OCI-LY1 (cell line): Measurements from ENCODE around the gene OLFML3.
"Not testable (repeated sequence)": the region's sequence is repeated elsewhere in the genome, so short reads cannot be mapped to it uniquely, and the experiment has no call there.

Experiments used
- H2AFZ ChIP-seq: fragments of 200-600 bp; sonication (generic), shearing (Covaris generic); 2 replicates; pipeline ENCODE4 v1.6.0; 2014; ENCODE audit warnings: antibody characterized with exemption, mild to moderate bottlenecking, low read length
- H3F3A ChIP-seq: fragments of 200-600 bp; sonication (generic), shearing (Covaris generic); 2 replicates; pipeline ENCODE4 v1.6.0; 2014; ENCODE audit warnings: mild to moderate bottlenecking, antibody characterized with exemption, low read length, moderate library complexity; ENCODE audit not compliant: insufficient read depth
- H3K27ac ChIP-seq: fragments of 200-600 bp; sonication (generic); 2 replicates; pipeline ENCODE4 v1.5.1; 2014; ENCODE audit warnings: low read length, mixed run types, mild to moderate bottlenecking, low read depth; ENCODE audit not compliant: poor library complexity, severe bottlenecking
- H3K27me3 ChIP-seq: fragments of 200-600 bp; sonication (generic); 2 replicates; pipeline ENCODE4 v1.6.0; 2014; ENCODE audit warnings: antibody characterized with exemption, mild to moderate bottlenecking, low read length, moderate library complexity; ENCODE audit not compliant: insufficient read depth
- H3K36me3 ChIP-seq: fragments of 200-600 bp; sonication (generic); 2 replicates; pipeline ENCODE4 v1.6.1; 2014; ENCODE audit warnings: mild to moderate bottlenecking, antibody characterized with exemption, low read length, moderate library complexity, mixed read lengths; ENCODE audit not compliant: insufficient read depth
- H3K4me1 ChIP-seq: fragments of 200-600 bp; sonication (generic); 2 replicates; pipeline ENCODE4 v1.5.1; 2014; ENCODE audit warnings: mild to moderate bottlenecking, low read length, moderate library complexity; ENCODE audit not compliant: insufficient read depth, severe bottlenecking
- H3K4me2 ChIP-seq: fragments of 200-600 bp; sonication (generic), shearing (Covaris generic); 2 replicates; pipeline ENCODE4 v1.6.1; 2014; ENCODE audit warnings: low read length
- H3K4me3 ChIP-seq: fragments of 200-600 bp; sonication (generic); 2 replicates; pipeline ENCODE4 v1.5.1; 2014; ENCODE audit warnings: low read length, low read depth, mild to moderate bottlenecking, mixed read lengths; ENCODE audit not compliant: poor library complexity, severe bottlenecking
- H3K79me2 ChIP-seq: fragments of 200-600 bp; shearing (Covaris generic); 2 replicates; pipeline ENCODE4 v1.6.1; 2016; ENCODE audit warnings: mixed run types, low read length, mixed read lengths; ENCODE audit not compliant: insufficient read depth
- H3K9ac ChIP-seq: fragments of 200-600 bp; sonication (generic), shearing (Covaris generic); 2 replicates; pipeline ENCODE4 v1.6.1; 2014; ENCODE audit warnings: mild to moderate bottlenecking, low read length, mixed read lengths
- H3K9me2 ChIP-seq: fragments of 200-600 bp; sonication (generic), shearing (Covaris generic); 2 replicates; pipeline ENCODE4 v1.6.1; 2014; ENCODE audit warnings: low read depth, mild to moderate bottlenecking, low read length, mixed read lengths
- H3K9me3 ChIP-seq: fragments of 200-600 bp; shearing (Covaris generic); 2 replicates; pipeline ENCODE4 v1.6.1; 2014; ENCODE audit warnings: low read length, mixed read lengths
- H4K20me1 ChIP-seq: fragments of 200-600 bp; sonication (generic), shearing (Covaris generic); 2 replicates; pipeline ENCODE4 v1.6.0; 2016; ENCODE audit warnings: mild to moderate bottlenecking, low read length; ENCODE audit not compliant: insufficient read depth
- CTCF ChIP-seq: fragments of 200-600 bp; sonication (generic), shearing (Covaris generic); IDR thresholded peaks from 2 replicates; pipeline ENCODE4 v1.5.1; 2017; ENCODE audit warnings: mild to moderate bottlenecking, antibody characterized with exemption, low read length, moderate library complexity, mixed read lengths
- EZH2 ChIP-seq: fragments of 200-600 bp; sonication (generic), shearing (Covaris generic); IDR thresholded peaks from 2 replicates; pipeline ENCODE4 v1.8.0; 2017; ENCODE audit warnings: borderline replicate concordance, mixed run types, mild to moderate bottlenecking, antibody characterized with exemption, low read length, moderate library complexity, mixed read lengths

The OLFML3 gene

DNA sequence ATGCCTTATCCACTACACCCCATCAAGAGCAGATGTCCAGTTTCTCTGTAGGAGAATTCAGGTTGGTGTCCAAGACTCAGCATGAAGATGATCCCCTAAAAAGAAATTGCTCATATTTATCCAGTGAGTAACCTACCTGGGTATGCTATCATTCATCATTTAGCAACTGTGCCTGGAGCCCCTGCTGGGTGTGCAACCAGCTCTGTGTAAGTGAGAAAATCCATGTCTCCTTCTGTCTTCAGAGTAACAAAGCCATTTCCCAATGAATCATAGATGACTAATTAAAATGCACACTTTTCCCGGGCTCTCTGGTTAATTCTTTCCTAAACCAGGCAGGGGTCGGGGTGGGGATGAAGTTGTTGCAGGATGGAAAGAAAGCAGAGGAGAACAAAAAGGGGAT lies 35.8 kb downstream of the OLFML3 start:
- H3K4me2 ChIP-seq: no peak overlapping the region
- TF ChIP-seq EZH2: no peak
- TF ChIP-seq CTCF: no peak
- no peak overlapping the region for H2AFZ ChIP-seq

GRCh38 chr1:114019724-114020123 lies 40.5 kb downstream of the OLFML3 start:
- H3K4me1 ChIP-seq, H3K27ac ChIP-seq, H4K20me1 ChIP-seq, H3K27me3 ChIP-seq, H3F3A ChIP-seq, H2AFZ ChIP-seq, H3K36me3 ChIP-seq, H3K9ac ChIP-seq, H3K4me2 ChIP-seq, H3K4me3 ChIP-seq, H3K9me2 ChIP-seq, H3K79me2 ChIP-seq, H3K9me3 ChIP-seq: not testable (repeated sequence)

More for the DNA sequence above, 35.8 kb downstream of the OLFML3 start:
- H3K4me3 ChIP-seq: no peak overlapping the region
- peaks cover 4% of the 10 kb centered on the region; the same call in 1 of the 2 replicates for H3K27me3 ChIP-seq
- H3F3A ChIP-seq: no peaks in the 10 kb centered on the region
- H3K36me3 ChIP-seq: no peaks in the 10 kb centered on the region
- no peaks in the 10 kb centered on the region for H3K9me3 ChIP-seq
- H3K4me1 ChIP-seq: no peaks in the 10 kb centered on the region
- H4K20me1 ChIP-seq: no peaks in the 10 kb centered on the region
- no peaks in the 10 kb centered on the region for H3K9me2 ChIP-seq
- no peak overlapping the region for H3K27ac ChIP-seq
- H3K79me2 ChIP-seq: no peaks in the 10 kb centered on the region
- no peak overlapping the region for H3K9ac ChIP-seq

GRCh38 chr1:114021665-114022099 lies 42.4 kb downstream of the OLFML3 start:
- H2AFZ ChIP-seq: no peak overlapping the region
- TF ChIP-seq EZH2 (no peak), CTCF (no peak)

DNA sequence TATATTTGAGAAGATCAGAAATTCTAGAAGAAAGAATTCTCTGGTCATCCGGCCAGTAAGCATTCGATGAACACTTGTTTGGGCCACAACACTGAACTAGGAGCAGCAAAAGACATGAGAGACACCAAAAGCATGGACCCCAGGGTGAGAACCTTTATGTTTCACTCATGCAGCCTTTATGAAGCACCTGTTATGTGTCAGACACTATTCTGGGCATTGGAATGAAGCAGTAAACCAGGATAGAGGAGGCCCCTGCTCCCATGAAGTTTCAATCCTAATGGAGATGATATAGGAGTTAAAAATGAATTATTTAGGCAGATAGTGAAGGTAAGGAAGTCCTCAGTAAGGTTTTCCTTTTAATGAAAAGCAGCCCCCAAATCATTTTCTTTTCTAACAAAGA lies 43.6 kb downstream of the OLFML3 start:
- H3K4me1 ChIP-seq: no peaks in the 10 kb centered on the region
- H3K4me3 ChIP-seq: no peak overlapping the region
- H3K79me2 ChIP-seq: no peaks in the 10 kb centered on the region
- no peaks in the 10 kb centered on the region for H4K20me1 ChIP-seq
- no peak overlapping the region for H3K27ac ChIP-seq
- no peaks in the 10 kb centered on the region; the same call in 1 of the 2 replicates for H3K36me3 ChIP-seq
- H3F3A ChIP-seq: no peaks in the 10 kb centered on the region
- H2AFZ ChIP-seq: no peak overlapping the region
- no peak overlapping the region for H3K9ac ChIP-seq
- no peaks in the 10 kb centered on the region for H3K9me3 ChIP-seq
- no peak for TF ChIP-seq EZH2
- no peak for TF ChIP-seq CTCF
- H3K4me2 ChIP-seq: no peak overlapping the region
- no peaks in the 10 kb centered on the region for H3K9me2 ChIP-seq
- no peaks in the 10 kb centered on the region for H3K27me3 ChIP-seq

More at GRCh38 chr1:114021665-114022099, 42.4 kb downstream of the OLFML3 start:
- Histone ChIP-seq H4K20me1 (no peaks in the 10 kb centered on the region), H3K4me2 (no peak overlapping the region), H3K79me2 (no peaks in the 10 kb centered on the region), H3K9me2 (no peaks in the 10 kb centered on the region), H3K36me3 (no peaks in the 10 kb centered on the region; the same call in 1 of the 2 replicates), H3K9me3 (no peaks in the 10 kb centered on the region), H3K27me3 (no peaks in the 10 kb centered on the region), H3K4me3 (no peak overlapping the region), H3F3A (no peaks in the 10 kb centered on the region), H3K27ac (no peak overlapping the region), H3K4me1 (no peaks in the 10 kb centered on the region), H3K9ac (no peak overlapping the region)
